Keratinocyte (primary cell): Measurements from ENCODE around the gene ERC1. TPM values are rescaled to one million over a fixed set of nuclear protein-coding genes. Genes with fewer than 3 reads are reported as not detected.

ENCODE experiments used
- DNase-seq: peaks from one replicate; pipeline ENCODE4 v3.0.0-alpha.2; 2011; ENCODE audit warnings: low read depth, missing footprints, low spot score
- FAIRE-seq: peaks from 2 replicates; lab custom pipeline; 2011; peaks lifted over from hg19 to GRCh38; lab: Jason Lieb, UNC
- H2AFZ ChIP-seq: 2 replicates; pipeline ENCODE4 v1.6.0; 2012; ENCODE audit warnings: low read length, control low read depth, inconsistent platforms; ENCODE audit not compliant: control insufficient read depth
- H3K27ac ChIP-seq: 2 replicates; pipeline ENCODE4 v1.5.1; 2011; ENCODE audit warnings: low read length; ENCODE audit not compliant: control insufficient read depth, insufficient read depth
- H3K27me3 ChIP-seq: 3 replicates; pipeline ENCODE4 v1.6.0; 2011; ENCODE audit warnings: low read length; ENCODE audit not compliant: control insufficient read depth, insufficient read depth; ENCODE audit errors: extremely low read depth
- H3K36me3 ChIP-seq, 2 experiments: 2 replicates in 1 of 2; 3 replicates in 1 of 2; pipeline ENCODE4 v1.5.1; 2011; ENCODE audit warnings: low read length in 2 of 2, mild to moderate bottlenecking in 1 of 2; ENCODE audit not compliant: control insufficient read depth in 2 of 2, insufficient read depth in 2 of 2; ENCODE audit errors: extremely low read depth in 1 of 2
- H3K4me1 ChIP-seq: 3 replicates; pipeline ENCODE4 v1.5.1; 2011; ENCODE audit warnings: low read length; ENCODE audit not compliant: control insufficient read depth, insufficient read depth; ENCODE audit errors: extremely low read depth
- H3K4me2 ChIP-seq: 3 replicates; pipeline ENCODE4 v1.6.0; 2011; ENCODE audit warnings: low read depth, low read length; ENCODE audit not compliant: control insufficient read depth, insufficient read depth; ENCODE audit errors: extremely low read depth
- H3K4me3 ChIP-seq, 3 experiments: fragments of 200-600 bp in 1 of 3; sonication (generic) in 1 of 3; 2 replicates in 2 of 3; 3 replicates in 1 of 3; pipeline ENCODE4 v1.5.1; 2011 to 2016; ENCODE audit warnings: low read length in 3 of 3, mild to moderate bottlenecking in 3 of 3, control low read depth in 2 of 3, inconsistent platforms in 1 of 3, low read depth in 1 of 3, mixed read lengths in 1 of 3, mixed run types in 1 of 3, moderate library complexity in 1 of 3; ENCODE audit not compliant: control insufficient read depth in 2 of 3, insufficient read depth in 2 of 3; ENCODE audit errors: extremely low read depth in 1 of 3
- H3K79me2 ChIP-seq: 2 replicates; pipeline ENCODE4 v1.6.0; 2012; ENCODE audit warnings: low read length; ENCODE audit not compliant: control insufficient read depth, insufficient read depth
- H3K9ac ChIP-seq: 3 replicates; pipeline ENCODE4 v1.6.0; 2011; ENCODE audit warnings: low read length; ENCODE audit not compliant: control insufficient read depth, insufficient read depth; ENCODE audit errors: extremely low read depth
- H3K9me1 ChIP-seq: 3 replicates; pipeline ENCODE4 v1.6.0; 2011; ENCODE audit warnings: low read length; ENCODE audit not compliant: control insufficient read depth, insufficient read depth; ENCODE audit errors: extremely low read depth
- H3K9me3 ChIP-seq: 2 replicates; pipeline ENCODE4 v1.5.1; 2012; ENCODE audit warnings: low read depth, low read length; ENCODE audit not compliant: control insufficient read depth
- H4K20me1 ChIP-seq: 3 replicates; pipeline ENCODE4 v1.6.0; 2011; ENCODE audit warnings: low read length; ENCODE audit not compliant: control insufficient read depth, insufficient read depth; ENCODE audit errors: extremely low read depth
- CTCF ChIP-seq, 3 experiments: IDR thresholded peaks in 1 of 3; conservative IDR thresholded peaks in 1 of 3; optimal IDR thresholded peaks in 1 of 3; 2 replicates in 2 of 3; 3 replicates in 1 of 3; pipeline versions ENCODE3 to v1.5.1; 2011; ENCODE audit warnings: low read length in 3 of 3, mild to moderate bottlenecking in 3 of 3, moderate library complexity in 2 of 3, control low read depth in 1 of 3, inconsistent platforms in 1 of 3; ENCODE audit not compliant: insufficient read depth in 2 of 3; ENCODE audit errors: extremely low read depth in 1 of 3
- EZH2 ChIP-seq: IDR thresholded peaks from one replicate; pipeline ENCODE4 v1.6.1; 2012; ENCODE audit warnings: inconsistent platforms, mild to moderate bottlenecking, low read length, moderate library complexity
- dilution Hi-C: fragments of 300-500 bp; cut with MboI; formaldehyde crosslinking; loops from one replicate; pipeline ENCODE4 v1.7.0; 2020; ENCODE audit warnings: low sequenced_read_pairs; ENCODE audit not compliant: extremely low pct_ligation_motif_present
- polyA plus RNA-seq, 5 experiments: library from polyadenylated mRNA; depleted of rRNA in 3 of 5; stranded (reverse) in 3 of 5; stranded (forward) in 1 of 5; unstranded in 1 of 5; fragments of >200 nt; gene quantifications; 1 replicate in 1 of 5; 2 replicates in 3 of 5; 3 replicates in 1 of 5; pipeline versions ENCODE4 v1.2.1 to v1.2.3, GENCODE V29; 2011 to 2012; ENCODE audit warnings: missing spikeins in 2 of 5, low read depth in 1 of 5, low replicate concordance in 1 of 5

Gene ERC1
- polyA plus RNA-seq, 1 donor (not counting 4 experiments of a cell fraction or from before 2014, with no cell fraction given), result 16.1 TPM

GRCh38 chr12:1226951-1227350 is 235.9 kb downstream of the ERC1 start:
- H3K9me3 ChIP-seq, result no peaks in the 10 kb centered on the region

GRCh38 chr12:1234073-1234472 is 243.1 kb downstream of the ERC1 start:
- no peaks in the 10 kb centered on the region for H3K9me3 ChIP-seq
- no peak overlapping the region for H3K9ac ChIP-seq
- H3K27ac ChIP-seq, result no peak overlapping the region
- H3K79me2 ChIP-seq, result peaks cover 1% of the 10 kb centered on the region
- no peak overlapping the region for H2AFZ ChIP-seq
- no peak overlapping the region for H3K4me3 ChIP-seq
- no peak overlapping the region for H3K4me2 ChIP-seq
- peaks cover 5% of the 10 kb centered on the region in 2 experiments for H3K36me3 ChIP-seq
- TF ChIP-seq EZH2 (no peak), CTCF (optimal IDR thresholded peaks at IDR 0.05 in 1 of 3, IDR thresholded peaks at IDR 0.05 in 1 of 3, conservative IDR thresholded peaks at IDR 0.05 in 1 of 3; ENCODE audit: extremely low read depth in 1 of 3, insufficient read depth in 2 of 3, low read length in 3 of 3) (no peak)
- dilution Hi-C loops, result no loop called here
- no peak for FAIRE-seq
- H4K20me1 ChIP-seq, result no peaks in the 10 kb centered on the region
- no peaks in the 10 kb centered on the region for H3K9me1 ChIP-seq
- no peaks in the 10 kb centered on the region for H3K27me3 ChIP-seq
- no peaks in the 10 kb centered on the region for H3K4me1 ChIP-seq
- no peak for DNase-seq

More at GRCh38 chr12:1226951-1227350, 235.9 kb downstream of the ERC1 start:
- no peaks in the 10 kb centered on the region for H3K4me1 ChIP-seq
- dilution Hi-C loops, result no loop called here
- H4K20me1 ChIP-seq, result no peaks in the 10 kb centered on the region
- TF ChIP-seq CTCF (optimal IDR thresholded peaks at IDR 0.05 in 1 of 3, IDR thresholded peaks at IDR 0.05 in 1 of 3, conservative IDR thresholded peaks at IDR 0.05 in 1 of 3; ENCODE audit: extremely low read depth in 1 of 3, insufficient read depth in 2 of 3, low read length in 3 of 3), result no peak
- TF ChIP-seq EZH2, result no peak
- no peaks in the 10 kb centered on the region for H3K9me1 ChIP-seq
- no peak overlapping the region for H2AFZ ChIP-seq
- no peak overlapping the region for H3K27ac ChIP-seq
- H3K4me3 ChIP-seq, result no peak overlapping the region
- DNase-seq (no peak), FAIRE-seq (peak; percentile 46)
- no peaks in the 10 kb centered on the region for H3K36me3 ChIP-seq
- H3K27me3 ChIP-seq, result no peaks in the 10 kb centered on the region
- no peak overlapping the region for H3K4me2 ChIP-seq
- no peak overlapping the region for H3K9ac ChIP-seq
- peaks cover 5% of the 10 kb centered on the region for H3K79me2 ChIP-seq
